LNCaP clone FGC (cell line): ENCODE data around the gene C1orf159.

Source experiments
- DNase-seq: peaks from one replicate; pipeline ENCODE4 v3.0.0-alpha.2; 2011; ENCODE audit warnings: low read depth
- H3K4me3 ChIP-seq: 2 replicates; pipeline ENCODE4 v1.5.1; 2011; ENCODE audit warnings: mild to moderate bottlenecking, low read depth, low read length, control low read depth
- TF ChIP-seq, protein P1 (sequence below): IDR thresholded peaks from 2 replicates; pipeline ENCODE4 v1.5.1; 2012; ENCODE audit warnings: mild to moderate bottlenecking; ENCODE audit not compliant: control insufficient read depth, insufficient read depth; ENCODE audit errors: extremely low read depth

C1orf159 gene

DNA sequence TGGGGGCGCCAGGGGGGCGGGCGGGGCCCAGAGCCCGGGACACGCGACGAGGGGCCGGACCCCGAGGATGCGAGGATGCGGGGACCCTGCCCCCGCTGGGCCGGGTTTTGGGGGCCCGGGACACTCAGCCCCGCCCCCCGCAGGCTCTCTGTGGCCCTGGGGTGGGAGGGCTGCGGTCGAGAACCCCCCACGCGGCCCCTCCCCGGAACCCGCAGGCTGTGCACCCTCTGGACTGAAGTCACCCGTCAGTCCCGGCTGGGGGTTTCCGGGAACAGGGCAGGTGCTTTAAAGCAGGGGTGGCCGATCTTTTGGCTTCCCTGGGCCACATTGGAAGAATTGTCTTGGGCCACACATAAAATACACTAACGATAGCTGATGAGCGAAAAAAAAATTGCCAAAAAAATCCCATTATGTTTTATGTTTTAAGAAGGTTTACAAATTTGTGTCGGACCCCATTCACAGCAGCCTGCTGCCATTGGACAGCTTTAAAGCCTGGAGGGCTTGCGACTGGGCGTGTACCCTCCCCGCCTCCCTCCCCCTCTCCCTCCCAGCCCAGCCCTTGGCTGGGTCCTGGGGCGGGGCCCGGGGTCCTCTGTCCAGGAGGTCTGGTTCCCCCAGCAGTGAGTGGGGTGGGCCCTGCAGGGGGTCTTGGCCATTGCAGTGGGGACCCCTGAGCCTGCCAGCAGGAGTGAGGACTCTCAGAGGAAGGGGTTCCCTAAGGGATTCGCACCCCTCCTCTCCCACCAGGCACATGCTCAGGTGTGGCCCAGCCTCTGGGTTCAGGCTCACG is 21.6 kb upstream of the C1orf159 start:
- no peak for DNase-seq
- TF ChIP-seq, protein P1, sequence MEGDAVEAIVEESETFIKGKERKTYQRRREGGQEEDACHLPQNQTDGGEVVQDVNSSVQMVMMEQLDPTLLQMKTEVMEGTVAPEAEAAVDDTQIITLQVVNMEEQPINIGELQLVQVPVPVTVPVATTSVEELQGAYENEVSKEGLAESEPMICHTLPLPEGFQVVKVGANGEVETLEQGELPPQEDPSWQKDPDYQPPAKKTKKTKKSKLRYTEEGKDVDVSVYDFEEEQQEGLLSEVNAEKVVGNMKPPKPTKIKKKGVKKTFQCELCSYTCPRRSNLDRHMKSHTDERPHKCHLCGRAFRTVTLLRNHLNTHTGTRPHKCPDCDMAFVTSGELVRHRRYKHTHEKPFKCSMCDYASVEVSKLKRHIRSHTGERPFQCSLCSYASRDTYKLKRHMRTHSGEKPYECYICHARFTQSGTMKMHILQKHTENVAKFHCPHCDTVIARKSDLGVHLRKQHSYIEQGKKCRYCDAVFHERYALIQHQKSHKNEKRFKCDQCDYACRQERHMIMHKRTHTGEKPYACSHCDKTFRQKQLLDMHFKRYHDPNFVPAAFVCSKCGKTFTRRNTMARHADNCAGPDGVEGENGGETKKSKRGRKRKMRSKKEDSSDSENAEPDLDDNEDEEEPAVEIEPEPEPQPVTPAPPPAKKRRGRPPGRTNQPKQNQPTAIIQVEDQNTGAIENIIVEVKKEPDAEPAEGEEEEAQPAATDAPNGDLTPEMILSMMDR, result no peak
- no peak overlapping the region for H3K4me3 ChIP-seq

DNA sequence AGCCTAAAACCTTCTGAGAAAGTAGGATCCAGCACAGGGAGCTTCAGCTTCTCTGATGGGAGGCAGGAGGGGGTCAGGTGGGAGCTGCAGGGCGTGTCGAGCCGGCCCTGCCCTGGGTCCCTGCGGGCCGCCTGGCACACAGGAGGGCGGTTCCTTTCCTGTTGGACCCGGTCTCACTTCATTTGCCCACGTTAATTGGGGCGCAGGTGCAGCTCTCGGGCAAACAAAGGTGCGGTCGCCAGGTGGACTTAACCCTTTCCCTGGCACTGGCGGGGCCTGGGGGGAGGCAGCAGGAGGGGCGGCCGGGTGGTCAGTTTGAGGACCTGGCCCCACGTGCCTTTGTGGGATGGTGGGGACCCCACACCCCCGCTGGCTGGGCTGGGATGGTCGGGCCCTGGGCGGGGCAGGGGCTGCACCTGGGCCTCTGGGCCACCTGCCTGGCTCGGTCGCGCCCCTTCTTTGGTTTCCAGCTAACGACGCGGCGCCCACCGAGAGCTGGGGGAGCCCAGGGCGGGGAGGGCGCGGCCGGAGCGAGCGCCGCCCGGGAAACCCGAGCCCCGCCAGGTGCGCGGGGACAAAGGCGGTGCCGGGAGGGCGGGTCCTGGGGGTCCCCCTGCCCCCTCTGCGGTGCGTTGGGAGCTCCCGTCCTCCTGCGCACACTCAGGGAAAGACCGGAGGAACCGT is 20.8 kb upstream of the C1orf159 start:
- no peak overlapping the region for H3K4me3 ChIP-seq
- TF ChIP-seq, protein P1, result no peak
- no peak for DNase-seq

DNA sequence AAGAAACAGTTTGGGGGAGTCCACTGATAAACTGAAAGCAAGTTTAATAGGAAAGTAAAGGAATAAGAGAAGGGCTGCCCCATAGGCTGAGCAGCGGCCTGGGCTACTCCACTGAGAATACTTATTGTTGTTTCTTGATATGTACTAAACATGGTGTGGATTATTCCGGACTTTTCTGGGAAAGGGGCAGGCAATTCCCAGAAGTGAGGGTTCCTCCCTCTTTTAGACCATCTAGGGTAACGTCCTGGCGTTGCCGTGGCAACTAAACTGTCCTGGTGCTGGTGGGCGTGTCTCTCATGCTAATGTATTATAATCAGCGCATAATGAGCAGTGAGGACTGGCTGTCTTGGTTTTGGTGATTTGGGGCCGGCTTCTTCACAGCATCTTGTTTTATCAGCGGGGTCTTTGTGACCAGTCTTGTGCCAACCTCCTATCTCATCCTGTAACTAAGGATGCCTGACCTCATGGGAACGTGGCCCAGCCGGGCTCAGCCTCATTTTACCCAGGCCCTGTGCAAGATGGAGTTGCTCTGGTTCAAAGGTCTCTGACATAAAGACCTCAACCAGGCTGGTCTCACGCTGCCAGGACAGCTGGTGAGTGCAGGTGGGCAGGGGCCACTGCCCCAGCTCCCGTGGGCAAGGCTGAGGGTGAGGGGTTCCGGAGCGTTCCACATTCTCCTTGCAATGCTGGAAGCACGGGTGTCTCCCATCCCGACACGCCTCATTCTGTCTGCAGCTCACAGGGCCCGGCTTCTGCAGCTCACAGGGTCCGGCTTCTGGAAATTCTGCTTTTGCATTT is 19.6 kb upstream of the C1orf159 start:
- DNase-seq, result no peak
- TF ChIP-seq, protein P1, result no peak
- H3K4me3 ChIP-seq, result no peak overlapping the region

DNA sequence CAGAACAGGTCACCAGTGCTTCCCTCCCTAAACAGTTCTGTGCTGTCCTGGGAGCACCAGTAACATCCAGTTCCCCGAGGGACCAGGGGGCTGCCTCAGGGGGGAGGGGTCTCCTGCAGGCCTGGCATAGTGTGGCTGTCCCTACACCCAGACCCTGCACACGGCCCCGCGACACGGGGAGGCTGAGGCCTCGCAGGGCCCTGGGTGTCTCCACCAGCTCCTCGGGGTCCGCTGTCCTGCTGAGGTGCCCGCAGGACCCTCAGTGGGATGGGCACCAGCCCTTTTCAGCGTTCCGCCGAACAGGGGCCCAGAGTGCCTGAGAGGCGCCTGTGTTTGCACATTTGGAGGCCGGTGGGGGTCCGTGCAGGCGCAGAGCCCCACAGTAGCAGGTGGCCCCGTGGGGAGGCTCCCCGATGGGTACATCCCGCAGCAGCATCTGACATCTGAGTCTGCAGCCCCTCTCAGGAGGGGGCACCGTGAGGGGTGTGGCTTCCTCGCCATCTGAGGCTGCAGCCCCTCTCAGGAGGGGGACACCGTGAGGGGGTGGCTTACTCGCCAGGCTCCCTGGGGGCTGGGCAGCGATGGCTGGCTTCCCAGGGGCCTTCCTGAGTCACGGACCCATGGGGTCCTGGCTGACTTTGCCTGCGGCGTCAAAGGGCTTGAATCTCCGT is 18.5 kb upstream of the C1orf159 start:
- no peak overlapping the region for H3K4me3 ChIP-seq
- TF ChIP-seq, protein P1, result no peak
- no peak for DNase-seq

DNA sequence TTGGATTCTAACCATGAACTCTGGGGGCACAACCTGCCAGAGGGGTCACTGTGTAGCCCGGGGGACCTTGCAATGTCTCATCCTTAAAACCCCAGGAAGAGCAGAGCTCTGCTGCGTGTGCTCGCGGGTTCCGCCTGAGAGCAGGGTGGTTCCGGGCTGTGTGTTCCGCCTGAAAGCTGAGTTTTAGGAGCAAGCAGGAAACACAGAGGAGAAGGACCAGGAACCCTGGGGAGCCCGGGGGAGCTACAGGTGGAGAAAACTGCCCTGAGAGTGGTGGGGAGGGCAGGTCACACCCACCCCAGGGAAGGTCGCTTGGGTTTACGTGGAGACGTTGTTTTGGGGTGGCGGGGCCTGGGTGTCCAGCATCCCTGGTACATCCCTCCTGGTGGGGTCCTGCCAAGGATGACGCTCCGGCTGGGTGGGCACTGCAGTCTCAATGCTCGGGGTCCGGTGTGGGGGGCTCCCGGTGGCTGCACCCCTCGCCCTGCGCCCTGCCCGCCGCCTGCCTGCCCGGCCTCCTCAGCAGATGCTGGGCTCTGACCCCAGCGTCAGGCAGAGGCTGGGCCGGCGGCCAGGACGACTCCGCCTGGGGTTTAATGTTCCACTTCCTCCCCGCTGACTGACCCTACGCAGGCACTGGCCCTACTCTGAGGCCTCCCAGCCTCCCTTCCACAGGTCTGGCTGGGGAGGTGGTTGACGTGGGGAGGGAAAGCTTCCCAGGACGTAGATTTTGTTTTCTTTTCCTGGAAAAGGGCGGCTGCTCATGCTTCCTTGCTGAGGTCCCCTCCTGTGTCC is 17.3 kb upstream of the C1orf159 start:
- no peak overlapping the region for H3K4me3 ChIP-seq
- TF ChIP-seq, protein P1, result no peak
- DNase-seq, result no peak
